GM19238 (cell line): ENCODE measurements around the gene FXYD2.

ENCODE experiments used
- DNase-seq: peaks from one replicate; pipeline ENCODE4 v3.0.0; 2011; ENCODE audit warnings: low spot score; ENCODE audit not compliant: insufficient read length

FXYD2 gene

DNA sequence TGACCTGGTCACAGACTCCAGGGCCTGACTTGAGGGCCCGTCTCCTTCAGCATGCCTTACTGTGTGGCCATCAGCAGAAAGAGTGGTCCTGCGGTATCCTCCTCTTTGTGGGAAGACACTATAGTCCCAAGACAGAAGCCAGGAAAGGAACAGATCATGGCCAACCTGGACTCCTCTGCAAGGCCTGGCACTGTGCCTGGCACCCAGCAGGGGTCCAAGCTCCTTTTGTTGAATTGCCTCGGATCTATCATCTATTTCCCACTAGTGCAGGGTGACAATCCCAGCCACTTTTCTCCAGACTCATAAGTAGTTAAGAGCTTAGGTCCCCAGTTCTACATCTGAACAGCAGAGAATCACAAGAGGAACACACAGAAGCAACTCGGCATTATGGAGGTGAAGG, 54.5 kb downstream of the FXYD2 start:
- no peak for DNase-seq
